Large intestine (tissue), 3 donors: Measurements from ENCODE around the gene PSMD10. TPM values are rescaled to one million over a fixed set of nuclear protein-coding genes. Genes with fewer than 3 reads are reported as not detected.

Source experiments
- DNase-seq, 2 donors: peaks; one replicate each; pipeline versions ENCODE4 v3.0.0 to v3.0.0-alpha.2; 2013
- H3K27ac ChIP-seq: one replicate; pipeline ENCODE4 v1.5.1; 2013; ENCODE audit warnings: low read length
- H3K27me3 ChIP-seq: 2 replicates; pipeline ENCODE4 v1.6.1; 2013; ENCODE audit warnings: low read length; ENCODE audit not compliant: control insufficient read depth, insufficient read depth
- H3K36me3 ChIP-seq: 2 replicates; pipeline ENCODE4 v1.6.1; 2013; ENCODE audit warnings: low read length; ENCODE audit not compliant: control insufficient read depth, insufficient read depth
- H3K4me1 ChIP-seq: one replicate; pipeline ENCODE4 v1.6.1; 2013; ENCODE audit warnings: low read length; ENCODE audit not compliant: control insufficient read depth, insufficient read depth
- H3K4me3 ChIP-seq: one replicate; pipeline ENCODE4 v1.5.1; 2013; ENCODE audit warnings: low read length
- H3K9me3 ChIP-seq: one replicate; pipeline ENCODE4 v1.6.1; 2013; ENCODE audit warnings: mild to moderate bottlenecking, low read depth, low read length, moderate library complexity; ENCODE audit not compliant: control insufficient read depth
- WGBS: methylation state at CpG from one replicate; pipeline ENCODE4 v1.1.5; 2013; ENCODE audit warnings: low lambda C conversion rate; ENCODE audit not compliant: insufficient coverage; 5-methylcytosine and 5-hydroxymethylcytosine counted together
- polyA plus RNA-seq: library from polyadenylated mRNA; unstranded; fragments of 120-200 nt; gene quantifications from one replicate; pipeline ENCODE4 v1.2.1, GENCODE V29; 2013

The PSMD10 gene
- polyA plus RNA-seq, 1 donor = 57.8 TPM

DNA sequence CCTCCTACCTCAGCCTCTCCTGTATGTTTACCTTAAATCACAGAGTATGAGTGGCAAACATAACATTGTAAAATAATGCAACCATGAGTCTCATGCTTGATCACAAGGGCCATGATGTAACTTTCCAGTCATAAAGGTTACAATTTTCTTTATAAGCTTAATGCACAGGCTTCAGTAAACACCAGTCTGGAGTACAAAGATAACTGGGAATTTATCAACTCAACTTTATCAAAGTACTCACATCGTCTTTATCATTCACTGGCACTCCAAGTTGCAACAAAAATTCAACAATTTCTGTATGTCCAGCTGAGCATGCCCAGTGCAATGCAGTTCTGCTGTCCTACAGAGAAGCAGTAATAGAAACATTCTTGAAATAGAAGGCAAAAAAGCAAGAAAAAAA, 2.8 kb downstream of the PSMD10 start:
- Histone ChIP-seq H3K27ac (peak overlapping the region; percentile 45), H3K36me3 (peaks cover 15% of the 10 kb centered on the region), H3K27me3 (no peaks in the 10 kb centered on the region), H3K9me3 (no peaks in the 10 kb centered on the region), H3K4me1 (peaks cover 3% of the 10 kb centered on the region), H3K4me3 (no peak overlapping the region)
- DNase-seq = peak; percentile 56 to 86
- WGBS = no CpG with 5 or more reads among the region's 1 CpG

- no CpG with 5 or more reads among the region's 6 CpGs for WGBS
- H3K27ac ChIP-seq = peak overlapping the region; percentile 45
These were observed 3.5 kb downstream of the PSMD10 start for GRCh38 chrX:108087792-108088191.

GRCh38 chrX:108081110-108081509, 10.2 kb downstream of the PSMD10 start:
- Histone ChIP-seq H3K27ac (no peak overlapping the region), H3K27me3 (no peaks in the 10 kb centered on the region), H3K36me3 (peaks cover 5% of the 10 kb centered on the region), H3K9me3 (no peaks in the 10 kb centered on the region), H3K4me3 (no peak overlapping the region), H3K4me1 (no peaks in the 10 kb centered on the region)
- DNase-seq = no peak
- WGBS = no CpG with 5 or more reads among the region's 2 CpGs

More at GRCh38 chrX:108087792-108088191, 3.5 kb downstream of the PSMD10 start:
- H3K4me3 ChIP-seq = no peak overlapping the region
- no peaks in the 10 kb centered on the region for H3K9me3 ChIP-seq
- H3K27me3 ChIP-seq = no peaks in the 10 kb centered on the region
- DNase-seq = no peak
- H3K4me1 ChIP-seq = peaks cover 3% of the 10 kb centered on the region
- peaks cover 15% of the 10 kb centered on the region for H3K36me3 ChIP-seq

GRCh38 chrX:108072746-108073145, 18.6 kb downstream of the PSMD10 start:
- Histone ChIP-seq H3K4me3 (no peak overlapping the region), H3K36me3 (no peaks in the 10 kb centered on the region), H3K9me3 (no peaks in the 10 kb centered on the region), H3K27ac (no peak overlapping the region), H3K27me3 (no peaks in the 10 kb centered on the region), H3K4me1 (no peaks in the 10 kb centered on the region)
- DNase-seq = no peak
- no CpG with 5 or more reads among the region's 5 CpGs for WGBS

DNA sequence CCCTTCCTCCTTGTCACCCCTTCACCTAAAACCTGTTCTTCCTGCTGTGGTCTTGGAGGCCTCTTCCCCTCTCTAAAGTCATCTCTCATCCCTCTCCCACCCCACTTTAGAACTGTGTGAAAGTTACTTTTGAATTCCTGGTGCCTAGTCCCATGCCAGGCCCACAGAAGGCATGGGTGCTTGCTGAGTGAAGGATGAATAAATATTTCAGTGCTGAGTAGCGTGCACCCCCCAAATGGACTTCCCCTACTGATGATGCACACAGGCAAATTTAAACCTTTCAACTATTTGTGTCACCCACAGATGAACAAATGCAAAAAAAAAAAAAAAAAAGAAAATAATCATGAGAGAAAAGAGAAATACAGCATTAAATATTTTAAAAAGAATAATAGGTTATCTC, 19.8 kb downstream of the PSMD10 start:
- WGBS = no CpG with 5 or more reads among the region's 1 CpG
- no peak overlapping the region for H3K4me3 ChIP-seq
- H3K9me3 ChIP-seq = no peaks in the 10 kb centered on the region
- no peak overlapping the region for H3K27ac ChIP-seq
- no peak for DNase-seq
- H3K4me1 ChIP-seq = no peaks in the 10 kb centered on the region
- no peaks in the 10 kb centered on the region for H3K36me3 ChIP-seq
- no peaks in the 10 kb centered on the region for H3K27me3 ChIP-seq

DNA sequence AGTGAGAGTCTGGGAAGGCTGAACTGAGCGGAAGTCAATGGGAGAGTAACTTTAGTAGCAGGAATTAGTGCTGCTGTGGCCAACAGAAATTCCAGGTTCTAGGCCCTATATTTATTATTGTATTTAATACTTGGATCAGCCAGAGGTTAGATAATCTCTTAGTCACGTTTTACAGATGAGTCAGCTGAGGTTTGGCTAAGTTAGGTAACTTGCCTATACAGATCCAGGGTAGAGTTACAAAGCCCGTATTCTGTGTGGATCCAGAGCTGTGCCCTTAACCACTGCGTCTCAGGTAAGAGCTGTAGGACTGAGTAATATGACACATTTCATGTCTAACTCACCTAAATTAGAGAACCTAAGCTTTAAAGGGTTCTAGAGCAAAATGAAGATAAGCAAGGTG, 20.5 kb downstream of the PSMD10 start:
- no peaks in the 10 kb centered on the region for H3K36me3 ChIP-seq
- no peaks in the 10 kb centered on the region for H3K9me3 ChIP-seq
- H3K27ac ChIP-seq = no peak overlapping the region
- no peaks in the 10 kb centered on the region for H3K4me1 ChIP-seq
- no peak overlapping the region for H3K4me3 ChIP-seq
- no peak for DNase-seq
- WGBS = no CpG with 5 or more reads among the region's 4 CpGs
- H3K27me3 ChIP-seq = no peaks in the 10 kb centered on the region

- no peaks in the 10 kb centered on the region for H3K36me3 ChIP-seq
- H3K27ac ChIP-seq = no peak overlapping the region
- no peaks in the 10 kb centered on the region for H3K4me1 ChIP-seq
- DNase-seq = no peak
- H3K4me3 ChIP-seq = no peak overlapping the region
- no peaks in the 10 kb centered on the region for H3K27me3 ChIP-seq
- H3K9me3 ChIP-seq = no peaks in the 10 kb centered on the region
- WGBS = no CpG with 5 or more reads among the region's 1 CpG
These were observed 23.2 kb downstream of the PSMD10 start for GRCh38 chrX:108068121-108068520.

DNA sequence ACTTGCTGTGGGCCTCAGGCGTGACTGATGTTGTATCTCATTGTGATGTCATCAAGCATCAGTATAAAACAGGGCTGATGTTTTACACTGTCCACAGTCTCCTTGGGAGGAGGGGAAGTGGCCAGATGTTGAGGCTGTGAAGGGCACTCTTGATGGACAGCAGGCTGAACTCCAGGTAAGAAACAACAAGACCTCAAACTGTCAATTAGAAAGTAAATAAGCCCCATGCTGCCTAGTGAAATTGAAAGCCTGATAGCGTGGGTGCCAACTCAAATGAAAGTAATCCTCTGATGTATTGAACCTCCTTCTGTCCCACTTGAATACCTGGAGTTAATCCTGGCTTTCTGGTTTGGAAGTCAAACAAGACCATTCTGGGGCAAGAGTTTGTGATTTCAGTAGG, 26.7 kb downstream of the PSMD10 start:
- H3K4me3 ChIP-seq = no peak overlapping the region
- no peak overlapping the region for H3K27ac ChIP-seq
- H3K27me3 ChIP-seq = no peaks in the 10 kb centered on the region
- DNase-seq = no peak
- WGBS = no CpG with 5 or more reads among the region's 2 CpGs
- no peaks in the 10 kb centered on the region for H3K9me3 ChIP-seq
- H3K4me1 ChIP-seq = no peaks in the 10 kb centered on the region
- H3K36me3 ChIP-seq = no peaks in the 10 kb centered on the region

GRCh38 chrX:108064001-108064400, 27.3 kb downstream of the PSMD10 start:
- no CpG with 5 or more reads among the region's 1 CpG for WGBS
- Histone ChIP-seq H3K27me3 (no peaks in the 10 kb centered on the region), H3K27ac (no peak overlapping the region), H3K9me3 (no peaks in the 10 kb centered on the region), H3K4me3 (no peak overlapping the region), H3K36me3 (no peaks in the 10 kb centered on the region), H3K4me1 (no peaks in the 10 kb centered on the region)
- DNase-seq = no peak

GRCh38 chrX:108059801-108060200, 31.5 kb downstream of the PSMD10 start:
- DNase-seq = no peak
- no CpG with 5 or more reads among the region's 1 CpG for WGBS
- Histone ChIP-seq H3K27me3 (no peaks in the 10 kb centered on the region), H3K4me3 (no peak overlapping the region), H3K4me1 (no peaks in the 10 kb centered on the region), H3K36me3 (no peaks in the 10 kb centered on the region), H3K27ac (no peak overlapping the region), H3K9me3 (no peaks in the 10 kb centered on the region)

GRCh38 chrX:108055546-108055945, 35.8 kb downstream of the PSMD10 start:
- DNase-seq = no peak
- no peaks in the 10 kb centered on the region for H3K27me3 ChIP-seq
- H3K4me3 ChIP-seq = no peak overlapping the region

More at GRCh38 chrX:108055546-108055945, 35.8 kb downstream of the PSMD10 start:
- H3K27ac ChIP-seq = no peak overlapping the region
- no peaks in the 10 kb centered on the region for H3K4me1 ChIP-seq
- no peaks in the 10 kb centered on the region for H3K36me3 ChIP-seq
- H3K9me3 ChIP-seq = no peaks in the 10 kb centered on the region
